HG02840 (cell line): ENCODE measurements around the gene IRF2BP1.
"Not testable (repeated sequence)": the region's sequence is repeated elsewhere in the genome, so short reads cannot be mapped to it uniquely, and the experiment has no call there.

Source experiments
- ATAC-seq: cut with Tn5 transposase; IDR thresholded peaks from one replicate; pipeline ENCODE4 v1.9.1; 2021; ENCODE audit warnings: mild to moderate bottlenecking, moderate library complexity, moderate number of reproducible peaks; ENCODE audit not compliant: unreplicated experiment, low FRiP score

Gene IRF2BP1

GRCh38 chr19:45902651-45903625 is 17.0 kb upstream of the IRF2BP1 start:
- peak; percentile 89 for ATAC-seq

DNA sequence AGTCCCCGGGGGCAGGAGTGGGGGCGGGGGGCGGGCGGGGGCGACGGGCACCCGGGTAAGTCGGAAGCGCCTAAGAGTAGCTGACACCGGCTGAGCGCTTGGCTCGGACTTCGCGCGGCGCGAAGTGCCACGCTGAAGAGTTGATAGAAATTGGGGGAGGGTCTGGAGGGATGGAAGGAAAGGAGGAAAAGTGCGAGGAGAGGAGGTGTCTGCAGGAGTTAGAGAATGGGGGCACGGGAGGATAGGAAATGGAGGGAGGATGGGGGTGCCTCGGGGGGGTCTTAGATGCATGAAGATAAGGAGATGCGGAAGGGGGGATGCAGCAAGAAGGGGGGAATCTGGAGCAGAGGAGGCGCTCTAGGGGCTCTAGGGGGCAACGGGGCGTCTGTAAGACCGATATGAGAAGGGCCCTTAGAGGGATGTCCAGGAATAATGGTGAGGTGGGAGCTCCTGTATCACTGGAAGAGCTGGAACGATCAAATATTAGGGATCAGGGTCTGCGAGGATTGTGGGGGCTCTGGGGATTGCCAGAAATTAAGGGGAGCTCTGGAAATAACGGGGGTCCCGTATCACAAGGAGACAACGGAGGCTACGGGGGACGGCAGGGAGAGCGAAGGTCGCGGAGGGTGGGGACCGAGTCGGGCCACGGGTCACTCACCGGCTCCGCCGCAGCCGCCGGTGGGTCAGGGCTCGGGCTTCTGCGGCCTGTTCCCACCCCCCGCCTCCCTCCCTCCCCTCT is 16.1 kb upstream of the IRF2BP1 start, which contains the start of gene MYPOP:
Gene MYPOP (minus strand): TSS at position 702 of the 739 bp plus-strand sequence. CDS start 840 bp downstream, outside the sequence.
- ATAC-seq = no peak

DNA sequence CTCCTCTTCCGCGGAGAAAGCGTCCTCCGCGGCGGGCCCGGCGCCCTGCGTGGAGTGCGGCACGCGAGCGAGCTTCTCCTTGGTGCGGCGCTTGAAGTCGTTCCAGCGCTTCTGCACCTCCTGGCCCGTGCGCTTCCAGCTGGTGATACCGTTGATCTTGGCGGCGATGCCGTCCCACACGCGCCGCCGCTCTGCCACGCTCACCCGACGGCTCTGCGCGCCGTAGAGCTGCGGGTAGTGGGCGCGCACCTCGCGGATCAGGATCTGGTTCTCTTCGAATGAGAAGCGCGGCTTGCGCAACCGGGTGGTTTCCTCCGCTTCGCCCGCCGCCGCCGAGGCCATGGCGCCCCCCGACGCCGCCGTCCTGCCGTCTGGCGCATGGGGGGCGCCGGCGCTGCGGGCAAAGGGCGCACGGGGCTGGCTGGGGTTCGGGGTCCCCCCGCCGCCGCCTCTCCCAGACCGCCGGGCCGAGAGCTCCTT is 15.5 kb upstream of the IRF2BP1 start:
- no peak for ATAC-seq

- no peak for ATAC-seq
Measured at GRCh38 chr19:45900738-45901431, 14.9 kb upstream of the IRF2BP1 start.

- no peak for ATAC-seq
Measured at GRCh38 chr19:45899919-45900589, 14.1 kb upstream of the IRF2BP1 start.

GRCh38 chr19:45899253-45899652 is 13.3 kb upstream of the IRF2BP1 start:
- no peak for ATAC-seq

- no peak for ATAC-seq
Measured at GRCh38 chr19:45897261-45897812, 11.4 kb upstream of the IRF2BP1 start.

GRCh38 chr19:45895983-45896599 is 10.2 kb upstream of the IRF2BP1 start:
- not testable (repeated sequence) for ATAC-seq

DNA sequence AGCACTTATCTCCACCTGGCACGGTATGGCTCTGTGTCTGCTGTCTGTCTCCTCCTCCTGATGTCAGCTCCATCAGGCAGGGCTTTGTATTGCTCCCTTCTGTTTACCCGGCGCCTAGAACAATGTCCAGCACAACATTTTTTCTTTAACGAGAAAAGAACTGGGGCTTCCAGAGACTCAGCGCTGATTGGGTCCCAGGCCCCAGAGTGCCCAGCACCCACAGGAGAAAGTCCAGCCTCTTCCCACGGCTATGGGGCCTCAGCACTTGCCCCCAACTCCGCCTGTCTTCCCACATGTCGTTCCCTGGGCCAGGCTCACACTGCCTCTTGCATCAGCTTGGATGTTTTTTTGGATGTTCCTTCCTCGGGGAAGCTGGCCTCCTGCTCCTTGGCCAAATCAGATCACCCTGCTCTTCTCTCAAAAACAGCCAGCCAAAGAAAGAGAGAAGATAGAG is 9.6 kb upstream of the IRF2BP1 start:
- no peak for ATAC-seq

DNA sequence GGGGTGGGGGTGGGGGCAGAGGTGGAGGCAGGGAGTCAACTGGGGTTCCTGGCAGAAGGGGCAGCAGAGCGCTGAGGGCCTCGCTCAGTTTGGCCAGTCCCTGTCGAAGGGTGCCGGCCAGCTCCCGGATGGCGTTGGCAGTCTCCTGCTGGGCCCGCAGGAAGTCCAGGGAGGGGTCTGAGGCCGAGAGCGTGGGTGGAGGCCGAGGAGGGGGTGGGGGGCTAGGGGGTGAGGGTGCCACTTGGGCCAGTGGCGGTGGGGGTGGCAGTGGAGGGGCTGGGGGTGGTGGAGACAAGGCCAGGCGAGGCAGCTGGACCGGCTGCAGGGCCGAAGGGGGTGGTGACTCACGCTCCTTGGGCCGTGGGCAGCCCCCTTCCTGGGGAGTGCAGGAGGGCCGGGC is 4.9 kb upstream of the IRF2BP1 start:
- ATAC-seq = no peak

DNA sequence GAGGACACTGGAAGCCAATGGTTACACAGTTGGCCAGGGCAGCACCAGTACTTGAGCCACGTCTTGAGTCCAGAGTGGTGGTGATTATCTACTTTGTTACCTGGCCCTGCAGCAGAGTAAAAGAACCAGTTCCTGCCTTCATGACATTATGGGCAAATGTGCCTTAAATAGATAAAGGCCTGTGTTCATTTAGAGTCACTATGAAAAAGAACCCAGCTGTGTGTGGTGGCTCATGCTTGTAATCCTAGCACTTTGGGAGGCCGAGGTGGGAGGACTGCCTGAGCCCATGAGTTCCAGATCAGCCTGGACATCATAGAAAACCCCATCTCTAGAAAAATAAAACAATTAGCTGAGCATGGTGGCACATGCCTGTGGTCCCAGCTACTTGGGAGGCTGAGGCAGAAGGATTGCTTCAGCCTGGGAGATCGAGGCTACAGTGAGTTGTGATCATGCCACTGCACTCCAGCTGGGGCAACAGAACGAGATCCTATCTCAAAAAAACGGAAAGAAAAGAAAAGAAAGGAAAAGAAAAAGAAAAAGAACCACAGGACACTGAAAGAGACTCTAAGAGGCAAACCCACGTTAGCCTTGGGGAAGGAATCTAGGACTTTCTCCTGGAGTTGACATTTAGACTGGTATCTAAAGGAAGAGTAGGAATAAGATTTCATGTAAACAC is 3.4 kb upstream of the IRF2BP1 start:
- no peak for ATAC-seq

- no peak for ATAC-seq
Measured at GRCh38 chr19:45887200-45887710, 1.3 kb upstream of the IRF2BP1 start.

- ATAC-seq = peak; percentile 40
Measured at GRCh38 chr19:45886427-45887199, 672 bp upstream of the IRF2BP1 start.

DNA sequence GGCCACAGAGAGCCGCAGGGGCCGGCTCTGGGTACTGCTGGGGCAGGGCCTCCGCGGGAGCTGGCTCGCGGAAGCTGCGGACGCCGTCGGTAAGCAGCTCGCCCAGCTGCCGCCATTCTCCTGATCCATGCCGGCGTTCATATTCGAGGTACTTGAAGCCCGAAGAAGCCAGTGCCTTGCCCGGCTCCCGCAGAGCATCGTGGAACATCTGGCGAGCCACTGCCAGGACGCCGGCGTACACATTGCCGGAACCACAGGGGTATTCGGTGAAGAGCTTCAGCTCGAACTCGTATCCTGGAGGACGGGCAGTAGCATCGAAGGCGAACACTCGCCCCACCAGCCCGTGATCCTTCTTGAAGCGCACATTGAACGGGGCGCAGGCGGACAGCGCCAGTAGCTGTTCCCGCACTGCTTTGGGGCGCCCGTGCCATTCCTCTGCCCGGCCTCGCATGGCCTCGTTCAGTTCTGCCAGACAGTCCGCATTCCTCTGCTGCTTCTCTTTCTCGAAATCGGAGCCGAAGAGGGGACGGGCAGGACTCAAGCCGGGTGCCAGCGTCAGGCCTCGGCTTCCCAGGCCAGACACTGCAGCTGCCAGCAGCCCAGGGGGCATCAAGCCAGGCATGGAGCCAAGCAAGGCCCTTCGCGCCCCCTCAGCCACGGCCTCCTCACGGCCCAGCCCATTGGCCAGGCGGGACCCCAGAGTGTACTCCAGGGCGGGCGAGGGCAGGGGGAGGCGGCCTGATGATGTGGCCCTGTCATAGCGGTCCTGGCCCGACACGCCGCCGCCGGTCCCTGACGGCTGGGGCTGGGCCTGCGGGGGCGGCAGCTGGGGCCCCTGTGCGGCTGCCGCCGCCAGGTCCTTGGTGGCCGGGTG is 1.0 kb downstream of the IRF2BP1 start:
- no peak for ATAC-seq

DNA sequence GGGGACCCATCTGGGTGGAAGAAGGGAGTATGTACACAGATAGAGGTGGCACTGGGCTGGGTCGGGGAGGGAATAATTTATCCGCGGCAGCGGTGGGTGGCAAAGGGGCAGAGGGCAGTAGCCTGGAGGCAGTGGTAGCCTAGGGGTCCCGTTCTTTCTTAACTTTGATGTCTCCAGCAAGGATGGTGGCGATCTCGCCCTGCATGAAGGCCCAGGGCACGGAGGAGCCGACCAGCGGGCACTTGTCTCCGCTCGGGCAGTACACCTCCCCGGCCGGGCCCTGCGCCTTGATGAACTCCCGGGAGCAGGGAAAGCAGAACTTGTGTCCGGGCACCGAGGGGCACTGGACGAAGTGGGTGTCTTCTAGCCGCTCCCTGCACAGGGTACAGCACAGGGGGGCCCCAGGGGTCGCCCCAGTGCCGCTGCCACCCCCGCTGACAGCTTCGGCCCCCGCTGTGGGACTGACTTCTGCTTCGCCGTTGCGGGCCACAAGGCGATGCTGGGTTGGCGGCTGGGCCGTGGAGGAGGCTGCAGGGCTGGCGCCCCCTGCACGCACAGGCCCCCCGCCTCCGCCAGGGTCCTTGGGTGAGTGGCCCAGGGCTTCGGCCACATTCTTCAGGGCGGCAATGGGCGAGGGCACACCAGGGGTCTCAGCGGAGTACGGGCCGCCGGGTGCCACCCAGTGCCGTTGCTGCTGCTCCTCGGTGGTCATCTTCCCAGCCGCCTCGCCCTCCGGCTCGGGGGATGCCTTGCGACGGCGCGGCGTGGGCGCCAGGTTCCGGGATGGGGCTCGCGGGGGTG is 1.9 kb downstream of the IRF2BP1 start:
- ATAC-seq = no peak

GRCh38 chr19:45883586-45883880 is 2.4 kb downstream of the IRF2BP1 start:
- ATAC-seq = no peak
